SK-MEL-5 (cell line): ENCODE measurements around the gene NAA35. TPM values are rescaled to one million over a fixed set of nuclear protein-coding genes. Genes with fewer than 3 reads are reported as not detected.
"Not testable (repeated sequence)": the region's sequence is repeated elsewhere in the genome, so short reads cannot be mapped to it uniquely, and the experiment has no call there.

ENCODE experiments used
- DNase-seq: peaks from one replicate; pipeline ENCODE4 v3.0.0-alpha.2; 2016; ENCODE audit warnings: low read depth, low spot score
- in situ Hi-C: cut with HindIII; loops from 2 replicates; pipeline ENCODE4 v1.10.0; 2016; ENCODE audit warnings: low sequenced_read_pairs, high pct_unique_total_duplicates, low pct_unique_long_range_greater_than_20kb
- polyA plus RNA-seq, 2 experiments: library from polyadenylated mRNA; depleted of rRNA; stranded (reverse); fragments of >200 nt; gene quantifications; 2 replicates each; pipeline ENCODE4 v1.2.3, GENCODE V29; 2015
- total RNA-seq: library from RNA; depleted of rRNA; stranded (reverse); fragments of >200 nt; shearing (Covaris generic); gene quantifications from 2 replicates; pipeline ENCODE4 v1.2.3, GENCODE V29; 2014; rRNA removed

Gene NAA35
- 27.3 and 29.2 TPM in 2 replicates for total RNA-seq
- polyA plus RNA-seq (2015; cell fraction: cytosol; rRNA removed): 18.4 and 21.0 TPM in 2 replicates
- polyA plus RNA-seq (2015; cell fraction: nucleus; rRNA removed): 29.3 and 44.7 TPM in 2 replicates

GRCh38 chr9:85940832-85941621, at the start of gene NAA35:
TSS of gene NAA35 (plus strand) at chr9:85941146. CDS start at chr9:85942160, 1,014 bp downstream.
- DNase-seq: peak; percentile 99
- in situ Hi-C loops: no loop called here

- DNase-seq: no peak
- in situ Hi-C loops: no loop called here
Measured at GRCh38 chr9:85892401-85892800, 48.5 kb upstream of the NAA35 start.

GRCh38 chr9:85895685-85896084, 45.3 kb upstream of the NAA35 start:
- no peak for DNase-seq
- in situ Hi-C loops: no loop called here

- no peak for DNase-seq
- in situ Hi-C loops: no loop called here
Measured at GRCh38 chr9:85897848-85898247, 43.1 kb upstream of the NAA35 start.

- in situ Hi-C loops: no loop called here
- no peak for DNase-seq
Measured at GRCh38 chr9:85898332-85898731, 42.6 kb upstream of the NAA35 start.

GRCh38 chr9:85899388-85899787, 41.6 kb upstream of the NAA35 start:
- DNase-seq: no peak
- in situ Hi-C loops: no loop called here

- in situ Hi-C loops: no loop called here
Measured at GRCh38 chr9:85900504-85901201, 40.3 kb upstream of the NAA35 start.

GRCh38 chr9:85904975-85905374, 36.0 kb upstream of the NAA35 start:
- in situ Hi-C loops: no loop called here
- no peak for DNase-seq

More at GRCh38 chr9:85900504-85901201, 40.3 kb upstream of the NAA35 start:
- peak; percentile 70 for DNase-seq

- in situ Hi-C loops: no loop called here
- DNase-seq: no peak
Measured at GRCh38 chr9:85905957-85906356, 35.0 kb upstream of the NAA35 start.

GRCh38 chr9:85909390-85909789, 31.6 kb upstream of the NAA35 start:
- in situ Hi-C loops: no loop called here
- DNase-seq: peak; percentile 80

- in situ Hi-C loops: no loop called here
Measured at GRCh38 chr9:85914108-85914507, 26.8 kb upstream of the NAA35 start.

GRCh38 chr9:85917756-85918155, 23.2 kb upstream of the NAA35 start:
- in situ Hi-C loops: no loop called here

More at GRCh38 chr9:85914108-85914507, 26.8 kb upstream of the NAA35 start:
- DNase-seq: no peak

GRCh38 chr9:85925493-85925892, 15.5 kb upstream of the NAA35 start:
- in situ Hi-C loops: no loop called here
- no peak for DNase-seq

More at GRCh38 chr9:85917756-85918155, 23.2 kb upstream of the NAA35 start:
- no peak for DNase-seq

- no peak for DNase-seq
- in situ Hi-C loops: no loop called here
Measured at GRCh38 chr9:85927076-85927475, 13.9 kb upstream of the NAA35 start.

- no peak for DNase-seq
- in situ Hi-C loops: no loop called here
Measured at GRCh38 chr9:85931495-85931894, 9.5 kb upstream of the NAA35 start.

GRCh38 chr9:85935950-85936349, 5.0 kb upstream of the NAA35 start:
- in situ Hi-C loops, DNase-seq: not testable (repeated sequence)

- in situ Hi-C loops: no loop called here
- DNase-seq: no peak
Measured at GRCh38 chr9:85940275-85940831, 593 bp upstream of the NAA35 start.

- DNase-seq: no peak
- in situ Hi-C loops: no loop called here
Measured at GRCh38 chr9:85941622-85941940, 635 bp downstream of the NAA35 start.
